Neuron (in vitro differentiated cells): ENCODE measurements around the gene ASCC1.

ENCODE experiments used
- H2AFZ ChIP-seq: one replicate; pipeline ENCODE4 v1.6.1; 2013; ENCODE audit warnings: low read depth, mild to moderate bottlenecking, inconsistent platforms, low read length, moderate library complexity
- H3K27me3 ChIP-seq: one replicate; pipeline ENCODE4 v1.6.1; 2013; ENCODE audit warnings: low read length; ENCODE audit not compliant: insufficient read depth
- H3K36me3 ChIP-seq: one replicate; pipeline ENCODE4 v1.6.1; 2013; ENCODE audit warnings: low read length; ENCODE audit not compliant: insufficient read depth
- H3K4me1 ChIP-seq: one replicate; pipeline ENCODE4 v1.6.1; 2013; ENCODE audit warnings: low read length; ENCODE audit not compliant: insufficient read depth
- H3K4me3 ChIP-seq: 2 replicates; pipeline ENCODE4 v1.5.1; 2013; ENCODE audit warnings: mild to moderate bottlenecking, low read length, moderate library complexity
- H3K9me3 ChIP-seq: one replicate; pipeline ENCODE4 v1.6.1; 2013; ENCODE audit warnings: low read length

The ASCC1 gene

GRCh38 chr10:72058989-72059842 is 156.9 kb downstream of the ASCC1 start:
- H3K27me3 ChIP-seq = no peaks in the 10 kb centered on the region
- no peak overlapping the region for H2AFZ ChIP-seq
- no peaks in the 10 kb centered on the region for H3K36me3 ChIP-seq
- peaks cover 7% of the 10 kb centered on the region for H3K4me1 ChIP-seq
- H3K4me3 ChIP-seq = no peak overlapping the region
- H3K9me3 ChIP-seq = no peaks in the 10 kb centered on the region

- Histone ChIP-seq H3K9me3 (no peaks in the 10 kb centered on the region), H3K27me3 (no peaks in the 10 kb centered on the region), H3K4me3 (no peak overlapping the region), H3K4me1 (peaks cover 7% of the 10 kb centered on the region), H2AFZ (no peak overlapping the region), H3K36me3 (no peaks in the 10 kb centered on the region)
Measured at GRCh38 chr10:72058347-72058898, 157.7 kb downstream of the ASCC1 start.

GRCh38 chr10:72056932-72057751 is 158.9 kb downstream of the ASCC1 start:
- Histone ChIP-seq H2AFZ (no peak overlapping the region), H3K4me3 (no peak overlapping the region), H3K36me3 (no peaks in the 10 kb centered on the region), H3K27me3 (no peaks in the 10 kb centered on the region), H3K9me3 (no peaks in the 10 kb centered on the region), H3K4me1 (peaks cover 2% of the 10 kb centered on the region)

- H3K4me3 ChIP-seq = no peak overlapping the region
- H3K4me1 ChIP-seq = no peaks in the 10 kb centered on the region
- H2AFZ ChIP-seq = no peak overlapping the region
- no peaks in the 10 kb centered on the region for H3K9me3 ChIP-seq
- no peaks in the 10 kb centered on the region for H3K36me3 ChIP-seq
- H3K27me3 ChIP-seq = no peaks in the 10 kb centered on the region
Measured at GRCh38 chr10:72056113-72056512, 160.0 kb downstream of the ASCC1 start.

GRCh38 chr10:72053690-72054089 is 162.4 kb downstream of the ASCC1 start:
- H2AFZ ChIP-seq = no peak overlapping the region
- peaks cover 2% of the 10 kb centered on the region for H3K9me3 ChIP-seq
- no peak overlapping the region for H3K4me3 ChIP-seq
- H3K4me1 ChIP-seq = no peaks in the 10 kb centered on the region
- no peaks in the 10 kb centered on the region for H3K36me3 ChIP-seq
- no peaks in the 10 kb centered on the region for H3K27me3 ChIP-seq

- H3K4me3 ChIP-seq = no peak overlapping the region
- no peaks in the 10 kb centered on the region for H3K4me1 ChIP-seq
- no peak overlapping the region for H2AFZ ChIP-seq
- no peaks in the 10 kb centered on the region for H3K27me3 ChIP-seq
- H3K9me3 ChIP-seq = peaks cover 2% of the 10 kb centered on the region
- H3K36me3 ChIP-seq = no peaks in the 10 kb centered on the region
Measured at GRCh38 chr10:72050873-72051272, 165.2 kb downstream of the ASCC1 start.

GRCh38 chr10:72049969-72050781 is 165.9 kb downstream of the ASCC1 start:
- Histone ChIP-seq H3K9me3 (peaks cover 2% of the 10 kb centered on the region), H3K27me3 (no peaks in the 10 kb centered on the region), H3K36me3 (no peaks in the 10 kb centered on the region), H3K4me3 (no peak overlapping the region), H2AFZ (no peak overlapping the region), H3K4me1 (no peaks in the 10 kb centered on the region)

GRCh38 chr10:72049472-72049871 is 166.6 kb downstream of the ASCC1 start:
- H3K36me3 ChIP-seq = no peaks in the 10 kb centered on the region
- peaks cover 3% of the 10 kb centered on the region for H3K4me1 ChIP-seq

GRCh38 chr10:72048450-72049124 is 167.5 kb downstream of the ASCC1 start:
- Histone ChIP-seq H3K4me3 (no peak overlapping the region), H3K36me3 (no peaks in the 10 kb centered on the region), H2AFZ (no peak overlapping the region), H3K9me3 (peaks cover 2% of the 10 kb centered on the region), H3K27me3 (no peaks in the 10 kb centered on the region), H3K4me1 (peaks cover 3% of the 10 kb centered on the region)

More at GRCh38 chr10:72049472-72049871, 166.6 kb downstream of the ASCC1 start:
- Histone ChIP-seq H2AFZ (no peak overlapping the region), H3K4me3 (no peak overlapping the region), H3K27me3 (no peaks in the 10 kb centered on the region), H3K9me3 (peaks cover 2% of the 10 kb centered on the region)
